ENCODE data around the gene NKAIN2. TPM values are rescaled to one million over a fixed set of nuclear protein-coding genes. Genes with fewer than 3 reads are reported as not detected.

The NKAIN2 gene
- polyA plus RNA-seq, 1 of the 3 experiments (the other 2 are of a cell fraction) = not detected

GRCh38 chr6:124197148-124197547 is 393.5 kb downstream of the NKAIN2 start:
- CTCF ChIA-PET = no interaction called here
- no peaks in the 10 kb centered on the region for H3K27me3 ChIP-seq (ENCODE audit: insufficient read depth)
- no peak for DNase-seq

GRCh38 chr6:124199286-124199685 is 395.6 kb downstream of the NKAIN2 start:
- no peaks in the 10 kb centered on the region for H3K9me2 ChIP-seq
- no peaks in the 10 kb centered on the region for H3K36me3 ChIP-seq (replicated peaks in 1 of 2; ENCODE audit: control insufficient read depth in 1 of 2, insufficient read depth in 2 of 2, low read length in 1 of 2)
- no peaks in the 10 kb centered on the region for H4K20me1 ChIP-seq (ENCODE audit: insufficient read depth)
- H3K4me1 ChIP-seq (ENCODE audit: control insufficient read depth in 1 of 2, insufficient read depth in 2 of 2, low read depth in 1 of 2, low read length in 1 of 2) = no peaks in the 10 kb centered on the region
- H3K9ac ChIP-seq = no peak overlapping the region
- H3K79me2 ChIP-seq (ENCODE audit: insufficient read depth) = no peaks in the 10 kb centered on the region
- no peak for TF ChIP-seq POLR2AphosphoS5 (IDR thresholded peaks at IDR 0.05; ENCODE audit: low read depth, low read length)
- TF ChIP-seq TCF12 (IDR thresholded peaks at IDR 0.05) = no peak
- TF ChIP-seq MAX (IDR thresholded peaks at IDR 0.05; ENCODE audit: low read depth) = no peak
- TF ChIP-seq GABPA (IDR thresholded peaks at IDR 0.05; ENCODE audit: low read depth) = no peak
- TF ChIP-seq USF1 (IDR thresholded peaks at IDR 0.05; ENCODE audit: borderline replicate concordance, low read depth) = no peak
- no peak for TF ChIP-seq RAD21 (IDR thresholded peaks at IDR 0.05; ENCODE audit: low read length)
- no peak for TF ChIP-seq USF2 (IDR thresholded peaks at IDR 0.05; ENCODE audit: borderline replicate concordance, low read depth, low read length)
- H3K9me3 ChIP-seq = no peaks in the 10 kb centered on the region
- no peak overlapping the region for H3K4me3 ChIP-seq (ENCODE audit: low read depth in 2 of 2, low read length in 1 of 2)
- no peaks in the 10 kb centered on the region for H3F3A ChIP-seq (replicated peaks; ENCODE audit: insufficient read depth)
- H2AFZ ChIP-seq (ENCODE audit: low read depth) = no peak overlapping the region
- DNase-seq = no peak
- no peak overlapping the region for H3K4me2 ChIP-seq
- WGBS (ENCODE audit: low lambda C conversion rate) = 4% methylated on average over 3 of the region's 3 CpGs
- ChIA-PET CTCF (no interaction called here), POLR2A (no interaction called here)
- H3K27me3 ChIP-seq (ENCODE audit: insufficient read depth) = no peaks in the 10 kb centered on the region
- H3K27ac ChIP-seq (ENCODE audit: low read depth in 2 of 2, low read length in 1 of 2) = no peak overlapping the region

More at GRCh38 chr6:124197148-124197547, 393.5 kb downstream of the NKAIN2 start:
- no peaks in the 10 kb centered on the region for H3K9me2 ChIP-seq
- H4K20me1 ChIP-seq (ENCODE audit: insufficient read depth) = no peaks in the 10 kb centered on the region
- no peaks in the 10 kb centered on the region for H3K79me2 ChIP-seq (ENCODE audit: insufficient read depth)
- 0% methylated on average over 2 of the region's 2 CpGs for WGBS (ENCODE audit: low lambda C conversion rate)
- no peaks in the 10 kb centered on the region for H3K4me1 ChIP-seq (ENCODE audit: control insufficient read depth in 1 of 2, insufficient read depth in 2 of 2, low read depth in 1 of 2, low read length in 1 of 2)
- H3K9me3 ChIP-seq = no peaks in the 10 kb centered on the region
- no peak overlapping the region for H3K9ac ChIP-seq
- POLR2A ChIA-PET = no interaction called here
- H3K4me3 ChIP-seq (ENCODE audit: low read depth in 2 of 2, low read length in 1 of 2) = no peak overlapping the region
- TF ChIP-seq JUND (IDR thresholded peaks at IDR 0.05) = no peak
- no peak overlapping the region for H3K4me2 ChIP-seq
- no peak overlapping the region for H3K27ac ChIP-seq (ENCODE audit: low read depth in 2 of 2, low read length in 1 of 2)
- no peak overlapping the region for H2AFZ ChIP-seq (ENCODE audit: low read depth)
- H3F3A ChIP-seq (replicated peaks; ENCODE audit: insufficient read depth) = no peaks in the 10 kb centered on the region
- H3K36me3 ChIP-seq (replicated peaks in 1 of 2; ENCODE audit: control insufficient read depth in 1 of 2, insufficient read depth in 2 of 2, low read length in 1 of 2) = no peaks in the 10 kb centered on the region

- no peak overlapping the region for H2AFZ ChIP-seq (ENCODE audit: low read depth)
- WGBS (ENCODE audit: low lambda C conversion rate) = 4% methylated on average over 4 of the region's 4 CpGs
- H3K4me1 ChIP-seq (ENCODE audit: control insufficient read depth in 1 of 2, insufficient read depth in 2 of 2, low read depth in 1 of 2, low read length in 1 of 2) = no peaks in the 10 kb centered on the region
- no peak overlapping the region for H3K9ac ChIP-seq
- H3K27me3 ChIP-seq (ENCODE audit: insufficient read depth) = no peaks in the 10 kb centered on the region
- no peaks in the 10 kb centered on the region for H3K36me3 ChIP-seq (replicated peaks in 1 of 2; ENCODE audit: control insufficient read depth in 1 of 2, insufficient read depth in 2 of 2, low read length in 1 of 2)
- H3K27ac ChIP-seq (ENCODE audit: low read depth in 2 of 2, low read length in 1 of 2) = no peak overlapping the region
- no peak overlapping the region for H3K4me2 ChIP-seq
- no peak for DNase-seq
- no peaks in the 10 kb centered on the region for H4K20me1 ChIP-seq (ENCODE audit: insufficient read depth)
- ChIA-PET CTCF (no interaction called here), POLR2A (no interaction called here)
- H3F3A ChIP-seq (replicated peaks; ENCODE audit: insufficient read depth) = no peaks in the 10 kb centered on the region
- no peaks in the 10 kb centered on the region for H3K9me3 ChIP-seq
- H3K9me2 ChIP-seq = no peaks in the 10 kb centered on the region
- H3K79me2 ChIP-seq (ENCODE audit: insufficient read depth) = no peaks in the 10 kb centered on the region
- no peak overlapping the region for H3K4me3 ChIP-seq (ENCODE audit: low read depth in 2 of 2, low read length in 1 of 2)
- TF ChIP-seq EZH2phosphoT487 (IDR thresholded peaks at IDR 0.05; ENCODE audit: borderline replicate concordance, low read depth) (no peak), SMC3 (IDR thresholded peaks at IDR 0.05; ENCODE audit: low read depth, low read length) (no peak), NFIC (IDR thresholded peaks at IDR 0.05; ENCODE audit: borderline replicate concordance) (no peak), TCF12 (IDR thresholded peaks at IDR 0.05) (no peak), GABPA (IDR thresholded peaks at IDR 0.05; ENCODE audit: low read depth) (no peak), RFX5 (IDR thresholded peaks at IDR 0.05; ENCODE audit: low read length) (no peak), MAX (IDR thresholded peaks at IDR 0.05; ENCODE audit: low read depth) (no peak), ZBTB33 (IDR thresholded peaks at IDR 0.05; ENCODE audit: borderline replicate concordance, low read depth) (no peak), TAF1 (IDR thresholded peaks at IDR 0.05; ENCODE audit: borderline replicate concordance, low read depth, low read length) (no peak), JUND (IDR thresholded peaks at IDR 0.05) (no peak), IRF3 (IDR thresholded peaks at IDR 0.05; ENCODE audit: low read depth, low read length) (no peak), NRF1 (IDR thresholded peaks at IDR 0.05; ENCODE audit: low read depth, low read length) (no peak), EP300 (IDR thresholded peaks at IDR 0.05; ENCODE audit: borderline replicate concordance in 1 of 2, low read depth in 1 of 2, low read length in 1 of 2) (no peak), RAD21 (IDR thresholded peaks at IDR 0.05; ENCODE audit: low read length) (no peak), YY1 (IDR thresholded peaks at IDR 0.05; ENCODE audit: low read depth) (no peak)
These were observed 397.0 kb downstream of the NKAIN2 start for GRCh38 chr6:124200661-124201060.

All from SK-N-SH (cell line).